ENCODE measurements around the gene S100A5. TPM values are rescaled to one million over a fixed set of nuclear protein-coding genes. Genes with fewer than 3 reads are reported as not detected.

Gene S100A5
- total and polyA plus RNA-seq, 2 of the 8 experiments (the other 6 are each of a cell fraction or from before 2014, with no cell fraction given): not detected

GRCh38 chr1:153540394-153541361 is at the start of gene S100A5 (continued):
- TF ChIP-seq TAF1 (IDR thresholded peaks at IDR 0.05; ENCODE audit: low read depth, low read length) (no peak), CBX5 (IDR thresholded peaks at IDR 0.05; ENCODE audit: low read depth, low read length) (no peak), CTBP2 (IDR thresholded peaks at IDR 0.05; ENCODE audit: borderline replicate concordance, insufficient read depth, insufficient read length, low read length) (no peak), USF2 (IDR thresholded peaks at IDR 0.05; ENCODE audit: low read length) (no peak), CHD2 (IDR thresholded peaks at IDR 0.05; ENCODE audit: low read length) (no peak), GTF2F1 (IDR thresholded peaks at IDR 0.05; ENCODE audit: borderline replicate concordance, low read depth, low read length) (no peak), NANOG (IDR thresholded peaks at IDR 0.05; ENCODE audit: insufficient read depth, low read depth, low read length, poor library complexity, severe bottlenecking) (no peak), JUND (IDR thresholded peaks at IDR 0.05; ENCODE audit: low read length) (no peak), ATF2 (IDR thresholded peaks at IDR 0.05; ENCODE audit: low read length) (no peak), SP2 (IDR thresholded peaks at IDR 0.05; ENCODE audit: low read length) (no peak)

Measured in H1 (cell line).